ENCODE results near the gene GABRG3.
A peak's percentile ranks its signal among the peaks of the same experiment; 100 is the strongest.

Gene GABRG3

GRCh38 chr15:27509014-27509413 lies 538.0 kb downstream of the GABRG3 start:
- no peak for DNase-seq (ENCODE audit: low read depth)

GRCh38 chr15:27512281-27513001 lies 541.5 kb downstream of the GABRG3 start:
- DNase-seq (ENCODE audit: low read depth): no peak

- no peak for DNase-seq (ENCODE audit: low read depth)
Measured at GRCh38 chr15:27514526-27514925, 543.5 kb downstream of the GABRG3 start.

- DNase-seq (ENCODE audit: low read depth): no peak
Measured at GRCh38 chr15:27527490-27528067, 556.6 kb downstream of the GABRG3 start.

DNA sequence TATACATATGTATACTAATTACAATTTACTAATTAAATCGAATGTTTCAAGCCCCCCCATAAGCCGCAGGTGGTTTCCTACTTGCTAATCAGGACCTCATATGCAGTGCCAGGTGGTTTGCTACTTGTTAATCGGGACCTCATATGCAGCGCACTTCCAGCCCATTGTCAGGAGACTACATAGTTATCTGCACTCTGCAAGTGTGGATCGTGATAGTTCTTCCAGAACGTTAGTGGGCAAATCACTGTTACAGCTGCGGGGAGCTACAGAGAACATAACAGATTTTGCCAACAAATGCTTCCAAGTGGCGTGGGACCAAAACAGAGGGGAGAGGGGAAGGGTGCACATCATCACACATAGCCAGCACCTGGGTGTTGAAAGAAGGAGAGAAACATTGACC lies 558.4 kb downstream of the GABRG3 start:
- no peak for DNase-seq (ENCODE audit: low read depth)

DNA sequence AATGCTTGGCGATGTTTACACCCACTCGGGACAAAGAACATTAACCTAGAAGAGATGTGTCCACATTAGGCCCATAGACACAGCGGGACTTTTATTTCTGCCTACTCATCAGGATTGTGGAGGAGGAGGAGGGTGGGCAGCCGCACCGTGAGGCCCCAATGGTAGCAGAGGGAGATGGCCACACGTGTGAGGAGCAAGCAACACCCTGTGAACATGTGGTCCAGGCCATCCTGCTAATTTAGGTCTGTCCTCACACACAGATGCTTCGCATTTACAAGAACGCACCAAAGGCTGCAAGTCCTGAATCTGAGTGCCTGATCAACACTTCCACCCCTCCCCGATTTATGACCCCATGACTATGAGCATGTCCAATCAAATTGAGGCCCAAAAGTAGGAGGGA lies 560.0 kb downstream of the GABRG3 start:
- DNase-seq (ENCODE audit: low read depth): no peak

- DNase-seq (ENCODE audit: low read depth): no peak
Measured at GRCh38 chr15:27532358-27532757, 561.4 kb downstream of the GABRG3 start.

DNA sequence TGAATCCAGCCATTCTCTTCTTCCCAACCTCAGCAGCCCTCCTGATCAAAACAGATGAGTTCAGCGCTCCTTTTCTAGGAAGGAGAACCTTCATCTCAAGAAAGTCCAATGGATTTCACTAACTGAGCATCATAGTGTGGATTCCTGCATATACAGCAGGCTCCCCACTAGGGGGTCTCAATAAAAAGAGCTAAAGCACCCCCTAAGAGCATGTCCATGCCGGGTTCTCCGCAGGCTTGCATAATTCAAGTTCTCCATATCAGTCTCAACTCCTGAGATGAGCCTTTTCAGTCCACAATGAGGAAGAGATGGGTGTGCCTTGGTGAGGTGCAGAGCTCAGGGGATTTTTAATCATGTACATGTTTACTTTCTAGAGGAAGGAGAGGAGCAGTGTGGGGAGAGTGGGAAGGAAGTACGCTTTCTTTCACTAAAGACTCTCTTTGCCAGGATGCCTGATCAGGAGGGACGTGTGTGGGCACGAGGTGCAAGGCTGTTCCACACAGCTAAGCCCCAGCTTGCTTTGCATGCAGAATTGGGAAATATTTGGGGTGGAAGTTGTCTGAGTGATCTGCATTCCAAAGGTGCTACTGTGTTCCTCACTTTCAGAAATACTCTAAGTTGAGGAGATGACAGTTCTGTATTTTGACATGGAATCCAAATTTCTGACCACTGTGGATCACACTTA lies 564.6 kb downstream of the GABRG3 start:
- DNase-seq (ENCODE audit: low read depth): no peak

DNA sequence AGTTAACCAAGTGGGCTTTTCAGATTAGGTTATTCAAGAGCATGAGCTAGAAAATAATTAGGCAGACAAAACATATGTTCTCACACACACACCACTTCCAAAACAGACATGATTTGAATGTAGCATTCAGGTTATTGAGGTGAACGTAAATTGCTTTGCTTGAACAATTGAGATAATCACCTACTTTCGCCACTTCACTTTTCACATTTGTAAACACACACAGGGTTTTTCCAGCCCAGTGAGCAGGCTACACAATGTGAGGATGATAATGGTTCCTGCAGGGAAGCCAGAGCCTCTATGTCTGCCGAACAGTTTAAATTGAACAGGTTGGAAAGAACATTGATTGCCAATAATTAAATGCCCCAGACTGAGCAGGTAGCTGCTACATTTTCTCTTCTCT lies 567.3 kb downstream of the GABRG3 start:
- no peak for DNase-seq (ENCODE audit: low read depth)

- no peak for DNase-seq (ENCODE audit: low read depth)
Measured at GRCh38 chr15:27541581-27541980, 570.6 kb downstream of the GABRG3 start.

DNA sequence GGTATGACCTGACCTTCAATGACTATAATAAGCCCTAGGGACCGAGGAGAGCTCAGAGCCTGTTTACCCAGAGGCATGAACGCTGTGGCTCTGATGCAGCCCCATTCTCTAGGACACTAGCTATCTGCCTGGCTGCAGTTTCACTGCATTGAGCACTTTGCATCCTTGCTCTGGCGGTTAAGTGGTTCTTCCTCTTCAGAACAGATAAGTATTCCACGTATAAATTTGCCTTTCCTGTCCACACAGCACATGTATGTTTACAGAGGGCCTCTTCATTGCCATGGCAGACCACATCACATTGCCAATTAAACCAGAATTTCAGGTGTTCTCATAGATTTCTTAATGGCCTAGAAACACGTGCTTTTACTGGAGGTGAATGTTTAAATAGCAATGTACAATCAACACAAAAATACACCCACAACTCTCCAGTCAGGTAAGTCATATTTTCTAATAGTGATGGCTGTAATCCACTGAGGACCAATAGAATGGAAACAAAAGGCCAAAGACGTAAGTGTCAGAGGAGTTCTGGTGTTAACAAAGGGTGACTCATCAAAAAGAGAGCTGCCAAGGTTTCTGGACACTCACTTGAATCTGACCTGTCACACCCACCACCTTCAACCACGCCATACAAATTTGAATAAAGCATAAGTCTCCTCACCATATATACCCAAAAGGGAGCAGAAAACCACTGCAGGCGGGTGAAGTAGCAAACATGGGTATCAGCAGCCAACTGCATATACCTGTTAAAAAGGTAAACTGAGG lies 574.7 kb downstream of the GABRG3 start:
- no peak for DNase-seq (ENCODE audit: low read depth)

- DNase-seq (ENCODE audit: low read depth): no peak
Measured at GRCh38 chr15:27549746-27550145, 578.8 kb downstream of the GABRG3 start.

GRCh38 chr15:27550635-27551034 lies 579.7 kb downstream of the GABRG3 start:
- DNase-seq (ENCODE audit: low read depth): no peak

DNA sequence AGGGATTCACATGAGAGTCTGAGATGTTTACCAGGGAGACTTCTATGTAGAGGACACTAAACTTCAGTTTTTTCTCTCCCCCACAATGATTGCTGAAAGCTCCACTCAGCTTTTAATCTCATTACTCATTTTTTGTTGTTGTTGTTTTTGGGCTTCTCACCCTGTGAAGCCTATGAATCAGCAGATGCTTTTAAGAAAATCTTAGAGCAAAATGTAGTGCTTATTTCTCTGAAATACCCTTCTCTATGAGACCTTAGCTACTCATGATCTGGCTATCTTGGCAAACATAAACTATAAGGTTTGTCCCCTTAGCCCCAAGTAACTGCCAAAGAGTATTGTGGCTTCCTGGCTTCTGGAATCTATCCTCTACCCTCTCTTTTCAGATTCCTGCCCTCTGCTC lies 590.8 kb downstream of the GABRG3 start:
- DNase-seq (ENCODE audit: low read depth): peak; percentile 15

DNA sequence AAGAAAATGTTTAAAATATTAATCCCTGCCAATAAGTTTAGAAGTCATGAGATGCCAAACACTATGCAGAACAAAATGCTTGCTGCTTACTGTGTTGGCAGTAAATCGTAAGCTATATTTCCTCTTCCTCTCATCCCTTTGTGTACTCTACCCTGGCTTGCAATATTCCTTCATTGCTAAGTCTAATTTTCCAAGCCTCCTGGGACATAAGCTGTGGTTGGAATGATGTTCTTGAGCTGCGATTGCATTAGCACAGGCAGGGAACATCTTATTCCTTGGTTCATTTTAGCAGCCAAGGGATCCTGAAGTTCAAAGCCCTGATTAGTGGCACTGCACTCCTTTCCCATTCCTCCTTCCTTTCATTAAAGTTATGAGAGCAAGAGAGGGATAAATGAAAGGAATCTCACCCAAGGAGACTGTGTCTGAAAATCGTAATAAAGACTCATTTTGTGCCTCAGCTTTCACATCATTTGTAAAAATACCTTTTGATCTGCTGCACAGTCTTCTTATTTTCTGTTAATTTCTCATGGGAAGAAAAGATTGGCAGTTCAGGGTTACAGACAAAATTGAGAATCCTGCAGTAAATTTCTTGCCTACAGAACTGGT lies 592.9 kb downstream of the GABRG3 start:
- DNase-seq (ENCODE audit: low read depth): no peak

DNA sequence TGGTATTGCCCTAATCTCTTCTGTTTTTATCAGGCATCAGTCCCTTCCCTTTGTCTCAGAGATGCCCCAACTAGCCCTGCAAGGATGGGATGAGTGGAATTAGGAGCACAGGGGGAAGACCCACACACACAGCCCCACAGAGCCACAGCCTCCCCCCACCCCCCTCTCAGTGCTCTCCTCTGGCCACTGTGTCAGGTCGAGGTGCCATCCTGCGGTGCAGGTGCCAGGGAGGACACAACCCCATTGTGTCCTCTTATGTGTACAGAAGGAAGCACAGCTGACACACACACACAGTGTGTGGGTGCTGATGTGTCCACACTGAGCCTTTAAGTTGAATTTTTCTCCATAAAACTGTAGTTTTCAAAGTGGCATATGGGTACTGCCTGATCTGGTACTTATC lies 593.7 kb downstream of the GABRG3 start:
- DNase-seq (ENCODE audit: low read depth): no peak

DNA sequence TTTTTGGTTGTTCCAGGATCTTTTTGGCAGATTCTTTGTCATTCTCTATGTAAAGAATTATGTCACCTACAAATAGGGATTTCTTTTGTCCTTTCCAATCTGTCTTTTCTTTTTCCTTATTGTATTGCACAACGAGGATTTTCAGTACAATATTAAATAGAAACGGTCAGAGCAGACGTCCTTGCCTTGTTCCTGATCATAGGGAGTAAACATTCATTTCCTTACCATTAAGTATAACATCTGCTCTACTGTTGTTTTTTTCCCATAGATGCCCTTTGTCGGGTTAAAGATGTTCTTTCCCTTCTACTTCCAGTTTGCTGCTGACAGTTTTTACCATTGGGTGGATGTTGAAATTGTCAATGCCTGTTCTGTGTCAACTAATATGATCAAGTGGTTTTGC lies 599.8 kb downstream of the GABRG3 start:
- DNase-seq (ENCODE audit: low read depth): no peak

GRCh38 chr15:27573805-27574485 lies 603.0 kb downstream of the GABRG3 start:
- DNase-seq (ENCODE audit: low read depth): no peak

- no peak for DNase-seq (ENCODE audit: low read depth)
Measured at GRCh38 chr15:27574541-27575054, 603.6 kb downstream of the GABRG3 start.

GRCh38 chr15:27575521-27575920 lies 604.5 kb downstream of the GABRG3 start:
- no peak for DNase-seq (ENCODE audit: low read depth)

GRCh38 chr15:27576576-27576975 lies 605.6 kb downstream of the GABRG3 start:
- DNase-seq (ENCODE audit: low read depth): no peak
